Fibroblast of skin of left quadriceps (primary cell): ENCODE measurements around the gene IMMP2L.

Source experiments
- DNase-seq, 2 experiments: peaks; one replicate each; pipeline ENCODE4 v3.0.0-alpha.2; 2013; ENCODE audit warnings: low read depth in 2 of 2

The IMMP2L gene

GRCh38 chr7:111215550-111215949 is 346.7 kb downstream of the IMMP2L start:
- DNase-seq = no peak

GRCh38 chr7:111212857-111213523 is 349.3 kb downstream of the IMMP2L start:
- DNase-seq = no peak

GRCh38 chr7:111210996-111211395 is 351.3 kb downstream of the IMMP2L start:
- peak; percentile 57 to 64 for DNase-seq

- no peak for DNase-seq
Measured at GRCh38 chr7:111210043-111210442, 352.2 kb downstream of the IMMP2L start.

GRCh38 chr7:111205251-111205650 is 357.0 kb downstream of the IMMP2L start:
- no peak for DNase-seq

- DNase-seq = no peak
Measured at GRCh38 chr7:111202321-111202720, 360.0 kb downstream of the IMMP2L start.

GRCh38 chr7:111199643-111200042 is 362.6 kb downstream of the IMMP2L start:
- DNase-seq = no peak

- peak; percentile 96 to 97 for DNase-seq
Measured at GRCh38 chr7:111198255-111198654, 364.0 kb downstream of the IMMP2L start.

- DNase-seq = no peak
Measured at GRCh38 chr7:111196655-111197054, 365.6 kb downstream of the IMMP2L start.

GRCh38 chr7:111192614-111193413 is 369.5 kb downstream of the IMMP2L start:
- no peak for DNase-seq

GRCh38 chr7:111190804-111191203 is 371.5 kb downstream of the IMMP2L start:
- DNase-seq = no peak

GRCh38 chr7:111184987-111185386 is 377.3 kb downstream of the IMMP2L start:
- no peak for DNase-seq

- DNase-seq = no peak
Measured at GRCh38 chr7:111183321-111183720, 379.0 kb downstream of the IMMP2L start.

- no peak for DNase-seq
Measured at GRCh38 chr7:111180338-111180737, 382.0 kb downstream of the IMMP2L start.

GRCh38 chr7:111175908-111176441 is 386.3 kb downstream of the IMMP2L start:
- no peak for DNase-seq

- DNase-seq = no peak
Measured at GRCh38 chr7:111174510-111174909, 387.8 kb downstream of the IMMP2L start.

- no peak for DNase-seq
Measured at GRCh38 chr7:111173990-111174389, 388.3 kb downstream of the IMMP2L start.

- no peak for DNase-seq
Measured at GRCh38 chr7:111173528-111173927, 388.8 kb downstream of the IMMP2L start.

GRCh38 chr7:111172564-111173257 is 389.6 kb downstream of the IMMP2L start:
- no peak for DNase-seq

GRCh38 chr7:111168182-111168581 is 394.1 kb downstream of the IMMP2L start:
- peak; percentile 58 to 64 for DNase-seq

GRCh38 chr7:111164442-111164841 is 397.9 kb downstream of the IMMP2L start:
- no peak for DNase-seq

GRCh38 chr7:111162692-111163091 is 399.6 kb downstream of the IMMP2L start:
- DNase-seq = no peak
